H1 (cell line): ENCODE data around the gene C1orf50.

Experiments used
- CTCF ChIP-seq, 3 experiments: IDR thresholded peaks; 1 replicate in 2 of 3; 2 replicates in 1 of 3; pipeline versions ENCODE4 v1.5.1 to v1.6.1; 2011; ENCODE audit warnings: low read length in 3 of 3, mild to moderate bottlenecking in 3 of 3, inconsistent platforms in 2 of 3, low read depth in 1 of 3, moderate library complexity in 1 of 3; ENCODE audit not compliant: insufficient read depth in 1 of 3; ENCODE audit errors: control extremely low read depth in 1 of 3
- EGR1 ChIP-seq: IDR thresholded peaks from 2 replicates; pipeline ENCODE4 v1.6.1; 2011; ENCODE audit warnings: low read depth, low read length, borderline replicate concordance
- GABPA ChIP-seq: IDR thresholded peaks from 2 replicates; pipeline ENCODE4 v1.6.1; 2011; ENCODE audit warnings: mild to moderate bottlenecking, low read length, moderate library complexity, borderline replicate concordance; ENCODE audit not compliant: insufficient read depth
- POLR2AphosphoS5 ChIP-seq: IDR thresholded peaks from 2 replicates; pipeline ENCODE4 v1.6.1; 2011; ENCODE audit warnings: low read depth, low read length
- POU5F1 ChIP-seq: IDR thresholded peaks from 2 replicates; pipeline ENCODE4 v1.6.1; 2011; ENCODE audit warnings: low read depth, mild to moderate bottlenecking, low read length, moderate library complexity

- TF ChIP-seq GABPA (no peak), POU5F1 (no peak), POLR2AphosphoS5 (no peak), CTCF (IDR thresholded peaks at IDR 0.05; ENCODE audit: control extremely low read depth in 1 of 3, insufficient read depth in 1 of 3, low read depth in 1 of 3, low read length in 3 of 3) (no peak), EGR1 (no peak)
Observed at GRCh38 chr1:42733415-42734200, 33.4 kb upstream of the C1orf50 start.
